Uterus (tissue), 4 donors: ENCODE data around the gene IFITM10. TPM values are rescaled to one million over a fixed set of nuclear protein-coding genes. Genes with fewer than 3 reads are reported as not detected.

Source experiments
- DNase-seq, 2 donors: peaks; one replicate each; pipeline ENCODE4 v3.0.0-alpha.2; 2019 to 2020
- H3K27ac ChIP-seq, 2 donors: fragments of 200-600 bp; sonication (generic); 1 replicate in 1 of 2; 2 replicates in 1 of 2; pipeline ENCODE4 v1.5.1; 2016 to 2018
- H3K27me3 ChIP-seq, 2 donors: fragments of 200-600 bp; sonication (generic); one replicate each; pipeline ENCODE4 v1.5.1; 2018 to 2019; ENCODE audit warnings: control low read depth in 1 of 2
- H3K36me3 ChIP-seq, 2 donors: fragments of 200-600 bp; sonication (generic); one replicate each; pipeline ENCODE4 v1.5.1; 2019; ENCODE audit warnings: control low read depth in 1 of 2
- H3K4me1 ChIP-seq, 2 donors: fragments of 200-600 bp; sonication (generic); one replicate each; pipeline ENCODE4 v1.5.1; 2018 to 2019; ENCODE audit warnings: control low read depth in 1 of 2
- H3K4me3 ChIP-seq, 2 donors: fragments of 200-600 bp; sonication (generic); 1 replicate in 1 of 2; 2 replicates in 1 of 2; pipeline ENCODE4 v1.5.1; 2018 to 2019; ENCODE audit warnings: mild to moderate bottlenecking in 1 of 2
- H3K9me3 ChIP-seq, 2 donors: fragments of 200-600 bp; sonication (generic); one replicate each; pipeline ENCODE4 v1.5.1; 2019; ENCODE audit warnings: control low read depth in 1 of 2
- POLR2A ChIP-seq, 2 donors: fragments of 450-650 bp; IDR thresholded peaks; one replicate each; pipeline ENCODE4 v1.6.1; 2016; ENCODE audit warnings: antibody characterized with exemption in 2 of 2, mild to moderate bottlenecking in 1 of 2, moderate library complexity in 1 of 2
- intact Hi-C: fragments of 100-400 bp; cut with DNase I; formaldehyde crosslinking; loops from one replicate; pipeline ENCODE4 v1.15.1; 2023; ENCODE audit warnings: low total_unique reads
- total RNA-seq, 4 donors: library from RNA; depleted of rRNA in 3 of 4; stranded (reverse); fragments of >200 nt in 3 of 4; gene quantifications; one replicate each; pipeline versions ENCODE4 v1.1.0 to v1.2.4, GENCODE V29; 2014 to 2023
- TF ChIP-seq, protein P1 (sequence below), 4 experiments: fragments of 200-600 bp in 2 of 4; fragments of 450-650 bp in 2 of 4; sonication (generic) in 2 of 4; IDR thresholded peaks; one replicate each; pipeline ENCODE4 v1.5.1; 2016 to 2019; ENCODE audit warnings: antibody characterized with exemption in 4 of 4, mild to moderate bottlenecking in 2 of 4, moderate library complexity in 1 of 4
- donor health status: DM: yes; HTN: yes; CAD: no.

The IFITM10 gene
- total RNA-seq, 4 donors from 2014 or later: 0.85 TPM; not detected in 3

DNA sequence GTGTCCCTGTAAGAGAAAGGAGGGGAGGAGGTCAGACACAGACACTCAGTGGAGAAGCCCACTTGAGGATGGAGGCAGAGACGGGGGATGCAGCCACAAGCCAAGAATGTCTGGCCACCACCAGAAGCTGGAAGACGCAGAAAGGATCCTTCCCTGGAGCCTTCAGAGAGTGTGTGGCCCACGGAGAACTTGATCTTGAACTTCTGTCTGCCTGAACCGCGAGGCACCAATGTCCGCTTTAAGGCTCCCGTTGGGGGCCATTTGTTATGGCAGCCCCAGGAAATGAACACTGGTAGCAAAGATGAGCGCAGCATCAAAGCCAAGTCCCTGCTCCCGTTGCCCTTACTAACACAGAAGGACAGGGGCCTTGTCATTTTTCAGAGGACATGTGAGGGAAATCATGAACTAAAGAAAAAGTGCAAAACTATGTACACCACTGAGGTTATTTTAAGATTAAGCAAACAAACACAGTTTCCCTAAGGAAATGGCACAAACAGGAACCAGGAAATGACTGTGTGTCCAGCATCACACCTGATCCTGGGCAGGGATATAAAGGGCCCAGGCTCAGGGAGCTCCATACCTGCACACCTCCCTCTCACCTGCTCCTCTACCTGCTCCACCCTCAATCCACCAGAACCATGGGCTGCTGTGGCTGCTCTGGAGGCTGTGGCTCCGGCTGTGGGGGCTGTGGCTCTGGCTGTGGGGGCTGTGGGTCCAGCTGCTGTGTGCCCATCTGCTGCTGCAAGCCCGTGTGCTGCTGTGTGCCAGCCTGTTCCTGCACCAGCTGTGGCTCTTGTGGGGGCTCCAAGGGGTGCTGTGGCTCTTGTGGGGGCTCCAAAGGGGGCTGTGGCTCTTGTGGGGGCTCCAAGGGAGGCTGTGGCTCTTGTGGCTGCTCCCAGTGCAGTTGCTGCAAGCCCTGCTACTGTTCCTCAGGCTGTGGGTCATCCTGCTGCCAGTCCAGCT lies 53.5 kb downstream of the IFITM10 start, which contains the start of gene KRTAP5-6:
Gene KRTAP5-6, plus strand, starts transcription at position 588 of the 963 bp plus-strand sequence. Its CDS starts 51 bp downstream, at position 639.
- Histone ChIP-seq H3K27ac (no peak within 1 kb of the TSS), H3K36me3 (no peaks in the 10 kb centered on the region)
- DNase-seq: no peak

DNA sequence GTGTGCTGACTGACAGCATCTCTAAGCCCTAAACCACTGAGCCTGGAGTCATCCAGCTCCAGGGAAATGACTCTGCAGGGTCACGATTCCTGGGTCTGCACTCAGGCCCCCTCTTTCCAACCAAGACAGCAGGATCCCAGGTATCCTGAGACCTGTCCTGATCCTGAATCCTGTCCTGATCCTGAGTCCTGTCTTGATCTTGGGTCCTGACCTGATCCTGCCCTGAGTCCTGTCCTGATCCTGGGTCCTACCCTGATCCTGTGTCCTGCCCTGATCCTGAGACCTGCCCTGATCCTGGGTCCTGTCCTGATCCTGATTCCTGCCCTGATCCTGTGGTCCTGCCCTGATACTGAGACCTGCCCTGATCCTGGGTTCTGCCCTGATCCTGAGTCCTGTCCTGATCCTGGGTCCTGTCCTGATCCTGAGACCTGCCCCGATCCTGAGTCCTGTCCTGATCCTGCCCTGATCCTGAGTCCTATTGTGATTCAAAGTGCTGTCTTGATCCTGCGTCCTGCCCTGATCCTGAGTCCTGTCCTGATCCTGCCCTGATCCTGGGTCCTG lies 54.8 kb downstream of the IFITM10 start:
- intact Hi-C loops: loop anchor here (10.0 kb wide), 1 partner anchor 459 kb away; no protein-coding TSS in a partner anchor
- Histone ChIP-seq H3K4me1 (peaks cover 0 to 7% of the 10 kb centered on the region in 2 donors), H3K27ac (no peak overlapping the region), H3K36me3 (no peaks in the 10 kb centered on the region), H3K4me3 (no peak overlapping the region), H3K27me3 (no peaks in the 10 kb centered on the region), H3K9me3 (no peaks in the 10 kb centered on the region)
- TF ChIP-seq, protein P1, sequence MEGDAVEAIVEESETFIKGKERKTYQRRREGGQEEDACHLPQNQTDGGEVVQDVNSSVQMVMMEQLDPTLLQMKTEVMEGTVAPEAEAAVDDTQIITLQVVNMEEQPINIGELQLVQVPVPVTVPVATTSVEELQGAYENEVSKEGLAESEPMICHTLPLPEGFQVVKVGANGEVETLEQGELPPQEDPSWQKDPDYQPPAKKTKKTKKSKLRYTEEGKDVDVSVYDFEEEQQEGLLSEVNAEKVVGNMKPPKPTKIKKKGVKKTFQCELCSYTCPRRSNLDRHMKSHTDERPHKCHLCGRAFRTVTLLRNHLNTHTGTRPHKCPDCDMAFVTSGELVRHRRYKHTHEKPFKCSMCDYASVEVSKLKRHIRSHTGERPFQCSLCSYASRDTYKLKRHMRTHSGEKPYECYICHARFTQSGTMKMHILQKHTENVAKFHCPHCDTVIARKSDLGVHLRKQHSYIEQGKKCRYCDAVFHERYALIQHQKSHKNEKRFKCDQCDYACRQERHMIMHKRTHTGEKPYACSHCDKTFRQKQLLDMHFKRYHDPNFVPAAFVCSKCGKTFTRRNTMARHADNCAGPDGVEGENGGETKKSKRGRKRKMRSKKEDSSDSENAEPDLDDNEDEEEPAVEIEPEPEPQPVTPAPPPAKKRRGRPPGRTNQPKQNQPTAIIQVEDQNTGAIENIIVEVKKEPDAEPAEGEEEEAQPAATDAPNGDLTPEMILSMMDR (IDR thresholded peaks at IDR 0.05): no peak
- TF ChIP-seq POLR2A (IDR thresholded peaks at IDR 0.05): no peak
- DNase-seq: no peak

More for the DNA sequence above, 53.5 kb downstream of the IFITM10 start, which contains the start of gene KRTAP5-6:
- H3K27me3 ChIP-seq: no peaks in the 10 kb centered on the region
- intact Hi-C loops: loop anchor here (10.0 kb wide), 1 partner anchor 458 kb away; no protein-coding TSS in a partner anchor
- no peak within 1 kb of the TSS for H3K4me3 ChIP-seq
- H3K4me1 ChIP-seq: peaks cover 0 to 7% of the 10 kb centered on the region in 2 donors
- TF ChIP-seq, protein P1 (IDR thresholded peaks at IDR 0.05): no peak
- TF ChIP-seq POLR2A (IDR thresholded peaks at IDR 0.05): no peak
- no peaks in the 10 kb centered on the region for H3K9me3 ChIP-seq

DNA sequence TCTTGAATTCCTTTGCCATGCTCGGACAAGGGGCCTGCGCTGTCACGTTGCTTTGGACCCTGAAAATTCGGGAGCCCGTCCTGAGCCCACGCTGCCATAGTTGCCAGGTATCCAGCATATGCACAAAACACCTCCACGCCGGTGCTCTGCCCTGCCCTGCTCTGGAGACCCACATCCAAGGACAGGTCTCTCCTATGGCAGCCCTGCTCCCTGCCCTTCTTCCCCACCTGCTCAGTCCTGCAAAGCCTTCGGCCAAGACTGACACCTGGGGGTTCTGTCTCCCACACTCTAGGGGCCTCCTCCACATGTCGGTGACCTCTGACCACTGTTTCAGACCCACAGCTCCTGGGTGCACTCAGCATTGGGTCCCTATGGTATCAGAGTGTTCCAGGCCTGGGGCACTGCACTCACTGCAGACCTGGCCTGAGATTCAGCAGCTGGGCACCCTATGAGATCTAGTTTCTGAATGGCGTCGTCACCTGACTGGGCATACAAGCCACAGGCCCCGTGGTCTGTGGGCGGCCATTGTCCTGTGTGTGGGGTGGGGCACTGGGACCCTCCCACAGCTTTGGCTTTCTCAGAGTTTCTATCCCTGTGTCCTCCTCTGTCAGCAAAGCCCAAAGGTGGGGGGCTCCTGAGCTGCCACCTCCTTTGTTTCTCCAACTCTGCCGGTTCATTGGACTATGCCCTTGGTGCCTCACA lies 55.4 kb downstream of the IFITM10 start:
- no peaks in the 10 kb centered on the region for H3K36me3 ChIP-seq
- H3K4me1 ChIP-seq: peaks cover 0 to 7% of the 10 kb centered on the region in 2 donors
- TF ChIP-seq, protein P1 (IDR thresholded peaks at IDR 0.05): no peak
- H3K27ac ChIP-seq: no peak overlapping the region
- no peaks in the 10 kb centered on the region for H3K27me3 ChIP-seq
- no peak for DNase-seq
- no peaks in the 10 kb centered on the region for H3K9me3 ChIP-seq
- no peak overlapping the region for H3K4me3 ChIP-seq
- intact Hi-C loops: loop anchor here (1.0 to 10.0 kb wide), 2 partner anchors 137 to 460 kb away; no protein-coding TSS in a partner anchor

DNA sequence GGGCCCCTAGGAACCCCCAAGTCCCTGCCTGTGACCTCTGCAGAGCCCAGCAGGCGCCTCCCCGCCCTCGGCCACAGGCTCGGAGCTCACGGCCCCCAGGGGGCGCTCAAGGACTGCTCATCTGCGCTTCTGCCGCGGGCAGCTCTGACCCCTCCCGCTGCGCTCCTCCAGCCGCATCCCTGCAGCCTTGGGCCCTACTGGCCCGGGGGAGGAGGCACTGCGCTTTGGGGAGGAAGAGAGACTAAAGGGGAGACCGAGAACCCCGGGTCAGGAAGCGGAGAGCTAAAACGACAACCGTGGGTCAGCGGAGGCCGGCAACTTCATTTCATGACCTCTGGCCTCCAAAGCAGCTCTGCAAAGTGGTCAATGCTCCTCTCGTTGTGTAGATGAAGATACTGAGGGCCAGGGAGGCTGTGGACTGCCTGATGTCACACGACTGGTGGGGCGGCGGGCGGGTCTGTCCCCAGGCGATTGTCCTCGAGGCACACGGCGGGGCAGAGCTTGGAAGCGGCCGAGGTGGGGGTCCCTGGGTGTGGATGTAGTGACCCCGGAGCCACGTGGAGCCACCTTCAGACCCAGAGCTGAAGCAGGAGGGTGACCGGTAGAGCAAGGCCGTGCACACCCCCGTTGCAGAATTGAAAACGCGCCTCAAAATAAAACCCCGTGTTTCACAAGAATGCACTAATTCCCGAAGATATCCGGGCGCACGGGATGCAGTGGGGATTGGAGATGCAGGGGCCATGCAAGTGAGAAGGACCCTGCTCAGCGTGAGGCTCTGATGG lies 56.1 kb downstream of the IFITM10 start:
- no peaks in the 10 kb centered on the region for H3K9me3 ChIP-seq
- intact Hi-C loops: loop anchor here (1.0 to 10.0 kb wide), 2 partner anchors 138 to 461 kb away; no protein-coding TSS in a partner anchor
- peak overlapping the region in 1 of 2 donors; percentile 5 for H3K4me3 ChIP-seq
- H3K36me3 ChIP-seq: no peaks in the 10 kb centered on the region
- no peak for TF ChIP-seq POLR2A (IDR thresholded peaks at IDR 0.05)
- TF ChIP-seq, protein P1 (IDR thresholded peaks at IDR 0.05): peak; percentile 93 to 96 (median 94)
- DNase-seq: peak; percentile 76 to 84
- peak overlapping the region; percentile 55 to 58 for H3K27ac ChIP-seq
- peaks cover 0 to 7% of the 10 kb centered on the region in 2 donors for H3K4me1 ChIP-seq
- H3K27me3 ChIP-seq: no peaks in the 10 kb centered on the region
